Measurements from ENCODE around the gene GSTK1.
A peak's percentile ranks its signal among the peaks of the same experiment; 100 is the strongest.
"Not testable (repeated sequence)": the region's sequence is repeated elsewhere in the genome, so short reads cannot be mapped to it uniquely, and the experiment has no call there.

Gene GSTK1

DNA sequence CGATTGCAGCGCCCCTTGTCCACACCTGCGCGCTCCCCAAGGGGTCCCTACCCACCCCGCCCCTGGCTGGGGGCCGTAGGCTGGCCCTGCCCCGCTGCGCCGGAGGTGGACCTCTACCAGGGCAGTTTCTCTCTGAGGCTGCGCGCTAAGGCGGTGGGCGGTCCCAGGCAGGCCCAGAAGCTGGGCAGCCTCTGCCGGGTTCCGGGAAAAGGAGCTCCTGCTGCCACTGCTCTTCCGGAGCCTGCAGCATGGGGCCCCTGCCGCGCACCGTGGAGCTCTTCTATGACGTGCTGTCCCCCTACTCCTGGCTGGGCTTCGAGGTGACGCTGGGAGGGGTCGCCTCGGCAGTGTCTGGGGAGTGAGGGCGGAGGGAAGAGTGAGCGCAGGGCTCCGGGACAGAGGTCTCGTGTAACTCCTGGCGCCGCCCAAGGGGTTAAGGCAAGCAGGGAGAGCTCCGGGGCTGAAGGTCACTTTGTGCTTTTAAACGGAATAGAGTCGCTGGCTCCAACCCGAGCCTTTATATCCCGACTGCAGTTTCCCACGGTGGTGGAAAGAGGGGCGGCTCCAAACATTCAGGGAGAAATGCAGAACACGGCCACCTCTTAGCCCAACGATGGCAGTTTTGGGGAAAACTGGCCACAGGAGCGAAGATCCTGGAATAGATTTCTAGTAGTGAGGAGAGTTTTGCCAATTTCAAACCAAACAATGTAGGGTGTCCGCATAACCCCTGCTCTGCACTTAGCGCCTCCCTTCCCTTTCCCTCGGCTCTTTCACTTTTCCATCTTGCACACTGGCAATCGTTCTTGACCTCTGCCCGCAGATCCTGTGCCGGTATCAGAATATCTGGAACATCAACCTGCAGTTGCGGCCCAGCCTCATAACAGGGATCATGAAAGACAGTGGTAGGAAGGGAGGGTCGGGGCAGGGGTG is at the start of gene GSTK1:
Gene GSTK1, plus strand, starts transcription at position 176 of the 930 bp plus-strand sequence. Its CDS starts 73 bp downstream, at position 249.
- DNase-seq = peak; percentile 70

- DNase-seq = not testable (repeated sequence)
Measured at GRCh38 chr7:143213478-143213877, 49.8 kb upstream of the GSTK1 start.

- DNase-seq = peak; percentile 52
Measured at GRCh38 chr7:143214789-143215679, 48.2 kb upstream of the GSTK1 start.

- no peak for DNase-seq
Measured at GRCh38 chr7:143216151-143216550, 47.1 kb upstream of the GSTK1 start.

GRCh38 chr7:143216686-143217085 is 46.6 kb upstream of the GSTK1 start:
- DNase-seq = no peak

- DNase-seq = no peak
Measured at GRCh38 chr7:143217806-143218205, 45.4 kb upstream of the GSTK1 start.

DNA sequence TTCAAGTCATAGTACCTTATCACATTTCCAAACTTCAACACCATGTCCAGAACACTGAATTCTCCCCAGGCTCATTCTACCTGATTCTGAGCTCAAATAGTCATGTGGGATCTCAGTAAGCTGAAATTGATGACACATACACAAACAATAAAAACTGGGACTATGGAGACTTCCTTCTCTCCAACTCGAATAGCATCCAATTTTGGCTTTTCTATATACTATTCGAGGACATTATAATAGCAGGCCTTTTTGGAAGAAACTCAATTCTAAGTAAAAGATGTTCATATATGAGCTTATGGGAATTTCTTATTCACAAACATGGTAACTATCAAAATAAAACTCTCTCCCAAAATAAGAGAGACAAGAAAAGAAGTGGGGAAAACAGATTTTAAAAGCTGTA is 42.0 kb upstream of the GSTK1 start:
- DNase-seq = no peak

DNA sequence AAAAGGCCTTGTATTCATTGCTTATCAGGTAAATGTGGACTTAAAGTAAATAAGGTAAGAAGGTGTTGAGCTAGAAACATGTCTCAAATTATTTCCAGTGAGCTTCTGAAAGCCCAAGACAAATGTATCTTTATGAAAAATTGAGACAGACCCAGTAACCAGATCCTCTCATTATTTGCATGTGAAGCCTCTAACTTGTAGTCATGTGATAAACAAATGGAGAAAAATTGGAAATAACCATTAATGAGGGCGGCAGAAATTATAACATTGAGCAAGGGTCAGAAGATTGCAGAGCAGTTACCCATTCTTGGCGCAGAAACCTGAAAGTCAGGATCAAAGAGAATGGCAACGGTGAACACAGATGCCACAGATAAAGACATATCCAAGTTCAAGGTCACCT is 41.5 kb upstream of the GSTK1 start, which contains the start of gene TAS2R40:
Gene TAS2R40, plus strand, starts transcription at position 301 of the 400 bp plus-strand sequence. Its CDS starts 42 bp downstream, at position 343.
- no peak for DNase-seq

GRCh38 chr7:143222782-143223181 is 40.5 kb upstream of the GSTK1 start:
- DNase-seq = no peak

DNA sequence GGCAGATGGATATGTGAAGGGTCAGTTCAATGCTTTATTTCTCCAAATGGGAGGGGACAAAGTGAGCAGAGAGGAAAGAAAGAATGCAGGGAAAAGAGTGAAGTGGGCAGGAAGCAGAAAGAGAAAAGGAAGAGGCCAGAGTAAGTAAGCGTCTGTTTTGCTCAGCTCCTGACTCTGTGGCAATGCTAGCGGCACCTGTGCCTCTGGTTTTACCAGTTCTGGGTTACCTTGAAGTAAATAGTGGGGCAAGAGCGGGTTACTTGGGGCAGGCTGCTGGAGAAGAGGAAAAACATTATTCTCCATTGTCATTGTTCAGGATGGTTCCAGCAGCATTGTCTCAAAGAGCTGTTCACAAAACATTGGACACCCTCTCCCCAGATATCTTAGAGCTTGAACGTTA is 39.5 kb upstream of the GSTK1 start:
- DNase-seq = no peak

GRCh38 chr7:143225047-143225446 is 38.2 kb upstream of the GSTK1 start:
- no peak for DNase-seq

GRCh38 chr7:143227806-143228205 is 35.4 kb upstream of the GSTK1 start:
- DNase-seq = no peak

GRCh38 chr7:143229054-143229790 is 34.0 kb upstream of the GSTK1 start:
- DNase-seq = no peak

DNA sequence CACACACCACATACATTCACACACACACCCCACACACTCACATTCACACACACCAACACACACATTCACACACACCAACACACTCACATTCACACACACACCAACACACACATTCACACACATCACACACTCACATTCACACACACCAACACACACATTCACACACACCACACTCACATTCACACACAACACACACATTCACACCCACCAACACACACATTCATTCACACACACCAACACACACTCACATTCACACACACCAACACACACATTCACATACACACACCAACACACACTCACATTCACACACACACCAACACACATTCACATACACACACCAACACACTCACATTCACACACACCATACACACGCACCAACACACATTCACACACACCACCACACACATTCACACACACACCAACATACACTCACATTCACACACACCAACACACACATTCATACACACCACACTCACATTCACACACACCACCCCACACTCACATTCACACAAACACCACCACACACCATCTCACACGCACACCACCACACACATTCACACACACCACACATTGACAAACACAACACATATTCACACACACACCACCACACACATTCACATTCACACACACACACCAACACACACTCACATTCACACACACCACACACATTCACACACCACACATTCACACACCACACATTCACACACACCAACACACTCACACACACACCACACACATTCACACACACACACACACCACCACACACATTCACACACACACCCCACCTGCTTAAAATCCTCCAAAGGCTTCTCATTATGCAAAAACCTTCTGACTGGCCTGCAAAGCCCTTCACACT is 32.4 kb upstream of the GSTK1 start:
- DNase-seq = no peak

DNA sequence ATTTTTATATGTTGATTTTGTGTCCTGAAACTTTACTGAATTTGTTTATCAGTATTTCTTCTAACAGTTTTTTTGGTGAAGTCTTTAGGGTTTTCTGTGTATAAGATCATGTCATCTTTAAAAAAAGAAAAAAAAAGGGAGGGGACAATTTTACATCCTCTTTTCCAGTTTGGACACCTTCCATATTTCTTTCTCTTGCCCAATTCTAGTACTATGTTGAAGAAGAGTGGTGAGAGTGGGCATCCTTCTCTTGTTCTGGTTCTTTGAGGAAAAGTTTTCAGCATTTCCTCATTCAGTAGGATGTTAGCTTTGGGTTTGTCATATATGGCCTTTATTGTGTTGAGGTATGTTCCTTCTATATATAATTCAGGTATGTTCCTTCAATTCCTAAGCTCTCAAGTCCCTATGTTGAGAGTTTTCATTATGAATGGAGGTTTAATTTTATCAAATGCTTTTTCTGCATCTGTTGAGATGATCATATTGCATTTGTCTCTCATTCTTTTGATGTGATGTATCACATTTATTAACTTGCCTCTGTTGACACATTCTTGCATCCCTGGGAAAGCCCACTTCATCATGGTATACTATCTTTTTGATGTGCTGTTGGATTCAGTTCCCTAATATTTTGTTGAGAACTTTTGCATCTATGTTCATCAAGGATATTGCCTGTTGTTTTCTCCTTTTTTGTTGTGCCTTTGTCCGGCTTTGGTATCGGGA is 29.3 kb upstream of the GSTK1 start:
- DNase-seq = no peak

DNA sequence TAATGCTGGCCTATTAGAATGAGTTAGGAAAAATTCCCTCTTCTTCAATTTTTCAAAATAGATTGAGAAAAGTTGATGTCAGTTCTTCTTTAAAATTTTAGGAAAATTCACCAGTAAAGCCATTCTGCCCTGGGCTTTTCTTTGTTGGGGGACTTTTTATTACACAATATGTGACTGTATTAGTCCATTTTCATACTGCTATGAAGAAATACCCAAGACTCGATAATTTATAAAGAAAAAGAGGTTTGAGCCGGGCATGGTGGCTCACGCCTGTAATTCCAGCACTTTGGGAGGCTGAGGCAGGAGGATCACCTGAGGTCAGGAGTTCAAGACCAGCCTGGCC is 28.7 kb upstream of the GSTK1 start:
- DNase-seq = no peak

GRCh38 chr7:143235561-143235960 is 27.7 kb upstream of the GSTK1 start:
- DNase-seq = no peak

DNA sequence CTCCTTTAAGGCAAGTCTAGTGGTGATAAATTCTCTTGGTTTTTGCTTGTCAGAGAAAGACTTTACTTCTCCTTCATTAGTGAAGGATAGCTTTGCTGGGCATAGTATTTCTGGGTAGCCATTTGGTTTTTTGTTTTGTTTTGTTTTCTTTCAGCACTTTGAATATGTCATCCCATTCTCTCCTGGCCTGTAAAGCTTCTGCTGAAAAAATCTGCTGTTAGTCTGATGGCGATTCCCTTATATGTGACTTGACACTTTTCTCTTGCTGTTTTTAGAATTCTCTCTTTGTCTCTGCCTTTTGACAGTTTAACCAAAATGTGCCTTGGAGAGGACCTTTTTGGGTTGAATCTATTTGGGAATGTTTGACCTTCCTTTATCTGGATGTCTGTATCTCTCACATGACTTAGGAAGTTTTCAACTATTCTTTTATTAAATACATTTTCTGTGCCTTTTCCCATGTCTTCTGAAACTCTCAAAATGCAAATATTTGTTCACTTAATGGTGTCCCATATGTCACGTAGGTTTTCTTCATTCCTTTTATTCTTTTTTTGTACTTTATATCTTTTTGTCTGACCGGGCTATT is 26.7 kb upstream of the GSTK1 start:
- DNase-seq = no peak

- DNase-seq = no peak
Measured at GRCh38 chr7:143237366-143237765, 25.9 kb upstream of the GSTK1 start.

- DNase-seq = no peak
Measured at GRCh38 chr7:143238289-143238980, 24.8 kb upstream of the GSTK1 start.

Data from activated CD4-positive, alpha-beta T cell treated with anti-CD3 and anti-CD28 coated beads, Interleukin-2, amount 50 U/mL, for 1 hour (primary cell).